Large intestine (tissue), 12 donors: ENCODE data around the gene OR6C65. TPM values are rescaled to one million over a fixed set of nuclear protein-coding genes. Genes with fewer than 3 reads are reported as not detected.
"Not testable (repeated sequence)": the region's sequence is repeated elsewhere in the genome, so short reads cannot be mapped to it uniquely, and the experiment has no call there.

Source experiments
- DNase-seq, 2 donors: peaks; one replicate each; pipeline versions ENCODE4 v3.0.0 to v3.0.0-alpha.2; 2013
- H3K27ac ChIP-seq: one replicate; pipeline ENCODE4 v1.5.1; 2013; ENCODE audit warnings: low read length
- H3K27me3 ChIP-seq: 2 replicates; pipeline ENCODE4 v1.6.1; 2013; ENCODE audit warnings: low read length; ENCODE audit not compliant: control insufficient read depth, insufficient read depth
- H3K36me3 ChIP-seq: 2 replicates; pipeline ENCODE4 v1.6.1; 2013; ENCODE audit warnings: low read length; ENCODE audit not compliant: control insufficient read depth, insufficient read depth
- H3K4me1 ChIP-seq: one replicate; pipeline ENCODE4 v1.6.1; 2013; ENCODE audit warnings: low read length; ENCODE audit not compliant: control insufficient read depth, insufficient read depth
- H3K4me3 ChIP-seq: one replicate; pipeline ENCODE4 v1.5.1; 2013; ENCODE audit warnings: low read length
- H3K9me3 ChIP-seq: one replicate; pipeline ENCODE4 v1.6.1; 2013; ENCODE audit warnings: mild to moderate bottlenecking, low read depth, low read length, moderate library complexity; ENCODE audit not compliant: control insufficient read depth
- WGBS: methylation state at CpG from one replicate; pipeline ENCODE4 v1.1.5; 2013; ENCODE audit warnings: low lambda C conversion rate; ENCODE audit not compliant: insufficient coverage; 5-methylcytosine and 5-hydroxymethylcytosine counted together
- long read RNA-seq, 11 donors: transcript quantifications; one replicate each; lab custom pipeline, GENCODE V29; 2026
- polyA plus RNA-seq: library from polyadenylated mRNA; unstranded; fragments of 120-200 nt; gene quantifications from one replicate; pipeline ENCODE4 v1.2.1, GENCODE V29; 2013

Gene OR6C65
- polyA plus RNA-seq = not detected
- long read RNA-seq, donor 1 = 0 reads
- long read RNA-seq, donor 2 = 0 reads
- long read RNA-seq, donor 3 = 0 reads
- long read RNA-seq, donor 4 = 0 reads
- long read RNA-seq, donor 5 = 0 reads
- long read RNA-seq, donor 6 = 0 reads
- long read RNA-seq, donor 7 = 0 reads
- long read RNA-seq, donor 8 = 0 reads
- long read RNA-seq, donor 9 = 0 reads
- long read RNA-seq, donor 10 = 0 reads
- long read RNA-seq, donor 11 = 0 reads

DNA sequence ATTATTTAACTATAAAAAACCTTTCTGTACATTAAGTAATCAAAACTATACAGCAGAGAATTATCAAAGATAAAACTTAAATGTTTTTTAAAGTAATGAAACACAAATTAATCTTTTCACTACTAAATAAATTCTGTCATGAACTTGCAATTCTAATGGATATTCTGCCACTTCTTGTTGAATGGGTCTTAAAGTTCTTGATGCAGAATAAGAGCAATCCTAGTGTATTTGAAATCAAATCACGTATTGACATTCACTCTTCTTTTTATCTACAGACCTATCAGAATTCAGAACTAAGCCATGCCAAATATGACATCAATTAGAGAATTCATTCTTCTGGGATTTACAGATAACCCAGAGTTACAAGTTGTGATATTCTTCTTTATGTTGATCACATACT lies at the start of gene OR6C65:
TSS of gene OR6C65 (plus strand) at position 301 of the 400 bp plus-strand sequence. CDS start at position 301, 0 bp downstream.
- Histone ChIP-seq H3K27ac (no peak within 1 kb of the TSS), H3K9me3 (no peaks in the 10 kb centered on the region), H3K36me3 (no peaks in the 10 kb centered on the region), H3K27me3 (no peaks in the 10 kb centered on the region), H3K4me1 (no peaks in the 10 kb centered on the region), H3K4me3 (no peak within 1 kb of the TSS)
- DNase-seq = no peak
- no CpG with 5 or more reads among the region's 1 CpG for WGBS

DNA sequence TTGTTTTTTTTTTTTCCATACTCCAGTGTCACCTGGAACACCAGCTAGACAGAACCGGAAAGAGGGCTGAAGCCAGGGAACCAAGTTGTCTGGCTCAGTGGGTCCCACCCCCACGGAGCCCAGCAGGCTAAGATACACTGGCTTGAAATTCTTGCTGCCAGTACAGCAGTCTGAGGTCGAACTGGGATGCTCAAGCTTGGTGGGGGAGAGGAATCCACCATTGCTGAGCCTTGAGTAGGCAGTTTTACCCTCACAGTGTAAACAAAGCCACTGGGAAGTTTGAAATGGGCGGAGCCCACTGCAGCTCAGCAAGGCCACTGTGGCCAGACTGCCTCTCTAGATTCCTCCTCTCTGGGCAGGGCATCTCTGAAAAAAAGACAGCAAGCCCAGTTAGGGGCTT lies 45.0 kb upstream of the OR6C65 start:
- H3K27me3 ChIP-seq, H3K9me3 ChIP-seq, H3K27ac ChIP-seq, H3K36me3 ChIP-seq, H3K4me3 ChIP-seq, H3K4me1 ChIP-seq, DNase-seq: not testable (repeated sequence)
- WGBS = no CpG with 5 or more reads among the region's 4 CpGs

DNA sequence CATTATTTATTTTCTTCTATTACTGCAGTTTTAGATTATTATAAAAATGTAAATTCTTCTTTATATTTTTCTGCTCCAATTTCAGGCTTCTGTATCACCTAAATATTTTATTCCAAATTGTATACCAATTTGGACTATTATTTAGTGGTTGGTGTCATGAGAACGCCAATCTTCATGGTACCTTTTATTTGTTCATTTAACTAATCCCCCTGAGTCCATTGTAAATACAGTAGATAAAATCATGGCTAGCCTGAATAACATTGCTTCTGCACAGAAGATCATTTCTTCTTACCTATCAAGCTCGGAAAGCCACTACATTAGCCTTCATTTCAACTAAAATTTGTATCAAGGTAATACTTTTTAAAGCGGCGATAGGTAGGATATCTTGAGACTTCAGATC lies 37.7 kb upstream of the OR6C65 start, which contains the start of gene OR6C75:
TSS of gene OR6C75 (plus strand) at position 301 of the 400 bp plus-strand sequence. CDS start 2,136 bp downstream, outside the sequence.
- Histone ChIP-seq H3K4me1 (no peaks in the 10 kb centered on the region), H3K36me3 (no peaks in the 10 kb centered on the region), H3K27me3 (no peaks in the 10 kb centered on the region), H3K27ac (no peak within 1 kb of the TSS), H3K9me3 (no peaks in the 10 kb centered on the region), H3K4me3 (no peak within 1 kb of the TSS)
- DNase-seq = no peak
- WGBS = 73% methylated on average over 3 of the region's 4 CpGs

DNA sequence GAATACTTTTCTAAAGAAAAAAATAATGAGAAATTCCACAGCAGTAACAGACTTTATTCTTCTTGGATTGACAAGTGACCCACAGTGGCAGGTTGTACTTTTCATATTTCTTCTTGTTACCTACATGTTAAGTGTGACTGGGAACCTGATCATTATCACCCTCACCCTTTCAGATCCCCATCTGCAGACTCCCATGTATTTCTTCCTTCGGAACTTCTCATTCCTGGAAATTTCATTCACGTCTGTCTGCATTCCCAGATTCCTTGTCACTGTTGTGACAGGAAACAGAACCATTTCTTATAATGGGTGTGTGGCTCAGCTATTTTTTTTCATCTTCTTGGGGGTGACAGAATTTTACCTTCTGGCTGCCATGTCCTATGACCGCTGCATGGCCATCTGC lies 35.2 kb upstream of the OR6C65 start:
- DNase-seq = no peak
- WGBS = 74% methylated on average over 2 of the region's 3 CpGs
- no peaks in the 10 kb centered on the region for H3K36me3 ChIP-seq
- no peaks in the 10 kb centered on the region for H3K4me1 ChIP-seq
- H3K27ac ChIP-seq = no peak overlapping the region
- no peaks in the 10 kb centered on the region for H3K27me3 ChIP-seq
- H3K9me3 ChIP-seq = no peaks in the 10 kb centered on the region
- no peak overlapping the region for H3K4me3 ChIP-seq

DNA sequence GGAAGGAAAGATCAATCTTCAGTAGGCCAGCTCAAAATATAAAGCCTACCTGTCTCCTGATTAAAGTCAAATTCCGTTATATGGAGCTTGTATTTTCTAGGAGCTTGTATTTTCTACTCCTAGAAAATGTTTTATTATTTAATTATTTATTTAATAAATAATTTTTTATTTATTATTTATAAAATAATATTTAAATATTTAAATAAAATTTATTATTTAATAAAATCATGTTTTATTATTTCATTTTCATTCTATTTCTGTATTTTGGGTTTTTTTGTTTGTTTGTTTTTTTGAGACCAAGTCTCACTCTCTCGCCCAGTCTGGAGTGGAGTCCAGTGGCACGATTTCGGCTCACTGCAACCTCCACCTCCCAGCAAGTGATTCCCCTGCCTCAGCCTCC lies 27.8 kb upstream of the OR6C65 start:
- H3K4me3 ChIP-seq = no peak overlapping the region
- H3K9me3 ChIP-seq = no peaks in the 10 kb centered on the region
- H3K36me3 ChIP-seq = no peaks in the 10 kb centered on the region
- H3K4me1 ChIP-seq = no peaks in the 10 kb centered on the region
- 86% methylated on average over 3 of the region's 4 CpGs for WGBS
- H3K27ac ChIP-seq = no peak overlapping the region
- no peak for DNase-seq
- H3K27me3 ChIP-seq = no peaks in the 10 kb centered on the region

DNA sequence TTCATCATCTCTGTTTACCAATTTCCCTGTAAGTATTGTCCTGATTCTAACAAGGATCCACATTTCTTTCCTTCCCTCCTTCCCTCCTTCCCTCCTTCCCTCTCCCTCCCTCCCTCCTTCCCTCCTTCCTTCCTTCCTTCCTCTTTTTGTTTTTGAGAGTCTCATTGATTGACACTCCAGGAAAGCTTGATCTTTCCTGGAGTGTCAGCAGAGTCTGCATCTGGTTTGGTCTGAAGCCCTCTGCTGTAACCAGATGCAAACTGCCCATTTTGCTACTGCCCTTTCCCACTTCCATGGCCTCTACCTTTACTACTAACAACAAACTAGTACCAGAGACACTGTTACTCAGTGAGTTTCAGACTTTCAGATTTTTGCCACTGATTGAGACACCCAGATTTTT lies 14.4 kb upstream of the OR6C65 start:
- Histone ChIP-seq H3K36me3 (no peaks in the 10 kb centered on the region), H3K9me3 (no peaks in the 10 kb centered on the region), H3K4me1 (no peaks in the 10 kb centered on the region), H3K27me3 (no peaks in the 10 kb centered on the region), H3K27ac (no peak overlapping the region), H3K4me3 (no peak overlapping the region)
- no peak for DNase-seq

DNA sequence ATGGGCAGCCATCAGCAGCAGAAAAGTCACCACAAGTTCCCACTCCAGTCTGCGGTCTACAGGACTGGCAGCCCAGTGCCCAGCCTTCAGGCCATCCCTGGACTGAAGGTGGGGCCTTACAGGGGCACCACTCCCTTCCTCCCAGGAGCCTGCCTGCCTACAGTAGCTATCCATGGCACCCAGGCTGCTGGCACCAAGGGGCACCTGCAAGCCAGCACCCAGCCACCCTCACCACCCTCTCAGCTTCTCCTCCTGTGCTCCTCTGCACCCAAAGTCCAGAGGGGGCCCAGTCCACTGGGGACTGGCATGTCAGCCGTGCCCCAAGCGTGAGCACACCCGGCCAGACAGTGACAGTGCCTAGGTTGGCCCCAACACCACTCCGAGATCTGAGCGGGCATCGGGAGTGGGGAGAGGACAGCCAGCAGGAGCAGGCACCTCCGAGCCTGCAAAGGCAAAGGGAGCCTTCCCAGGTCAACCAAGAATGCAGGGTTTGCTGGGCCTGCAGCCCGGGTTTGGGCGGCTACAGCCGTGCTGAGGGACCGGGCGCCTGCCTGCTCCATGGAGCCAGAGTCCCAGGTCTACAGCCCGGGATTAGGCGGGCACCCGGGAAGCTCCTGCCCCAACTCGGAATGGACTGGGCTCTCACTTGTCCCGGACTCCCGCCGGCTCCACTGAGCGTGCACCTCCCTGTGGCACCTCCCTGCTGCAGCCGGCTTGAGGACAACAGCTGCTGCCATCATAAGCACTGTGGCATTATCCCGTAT lies 8.1 kb upstream of the OR6C65 start:
- Histone ChIP-seq H3K4me1 (no peaks in the 10 kb centered on the region), H3K9me3 (peaks cover 4% of the 10 kb centered on the region), H3K4me3 (no peak overlapping the region), H3K36me3 (no peaks in the 10 kb centered on the region), H3K27ac (no peak overlapping the region), H3K27me3 (no peaks in the 10 kb centered on the region)
- no CpG with 5 or more reads among the region's 23 CpGs for WGBS
- DNase-seq = no peak

DNA sequence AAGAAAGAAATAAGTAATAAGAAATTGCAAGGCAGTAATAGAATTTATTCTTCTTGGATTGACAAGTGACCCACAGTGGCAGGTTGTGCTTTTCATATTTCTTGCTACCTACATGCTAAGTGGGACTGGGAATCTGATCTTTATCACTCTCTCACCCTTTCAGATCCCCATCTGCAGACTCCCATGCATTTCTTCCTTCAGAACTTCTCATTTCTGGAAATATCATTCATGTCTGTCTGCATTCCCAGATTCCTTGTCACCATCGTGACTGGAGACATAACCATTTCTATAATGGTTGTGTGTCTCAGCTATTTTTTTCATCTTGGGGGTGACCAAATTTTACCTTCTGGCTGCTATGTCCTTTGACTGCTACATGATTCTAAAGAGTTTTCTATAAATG lies 4.0 kb upstream of the OR6C65 start:
- Histone ChIP-seq H3K4me3 (no peak overlapping the region), H3K36me3 (no peaks in the 10 kb centered on the region), H3K27me3 (no peaks in the 10 kb centered on the region), H3K4me1 (no peaks in the 10 kb centered on the region), H3K27ac (no peak overlapping the region), H3K9me3 (peaks cover 4% of the 10 kb centered on the region)
- no CpG with 5 or more reads among the region's 1 CpG for WGBS
- DNase-seq = no peak

DNA sequence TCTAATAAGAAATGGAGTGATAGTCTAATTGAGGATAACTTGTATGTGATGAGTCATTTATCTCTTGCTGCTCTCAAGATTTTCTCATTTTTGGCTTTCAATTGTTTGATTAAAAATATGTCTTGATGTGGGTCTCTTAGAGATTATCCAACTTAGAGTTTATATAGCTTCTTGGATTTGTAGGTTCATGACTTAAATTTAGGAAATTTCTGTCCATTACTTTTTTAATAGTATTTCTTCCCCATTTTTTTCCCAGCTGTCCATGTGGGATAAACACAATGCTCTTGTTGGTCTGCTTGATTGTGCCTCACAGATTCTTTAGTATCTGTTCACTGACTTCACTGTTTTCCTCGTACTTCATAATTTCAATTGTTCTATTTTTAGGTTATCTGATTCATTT lies 7.5 kb downstream of the OR6C65 start:
- Histone ChIP-seq H3K4me3 (no peak overlapping the region), H3K4me1 (no peaks in the 10 kb centered on the region), H3K36me3 (no peaks in the 10 kb centered on the region), H3K9me3 (no peaks in the 10 kb centered on the region), H3K27ac (no peak overlapping the region), H3K27me3 (no peaks in the 10 kb centered on the region)
- no peak for DNase-seq
- 100% methylated on average over 1 of the region's 1 CpG for WGBS

DNA sequence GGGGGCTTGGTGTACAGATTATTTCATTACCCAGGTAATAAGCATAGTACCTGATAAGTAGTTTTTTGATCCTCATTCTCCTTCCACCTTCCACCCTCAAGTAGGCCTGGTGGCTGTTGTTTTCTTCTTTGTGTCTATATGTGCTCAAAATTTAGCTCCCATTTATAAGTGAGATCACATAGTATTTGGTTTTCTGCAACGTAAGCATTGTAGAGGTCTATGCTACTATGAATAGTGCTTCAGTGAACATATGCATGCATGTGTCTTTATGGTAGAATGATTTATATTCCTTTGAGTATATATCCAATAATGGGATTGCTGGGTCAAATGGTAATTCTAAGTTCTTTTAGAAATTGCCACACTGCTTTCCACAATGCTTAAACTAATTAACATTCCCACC lies 8.8 kb downstream of the OR6C65 start:
- DNase-seq, H3K36me3 ChIP-seq, H3K4me3 ChIP-seq, H3K4me1 ChIP-seq, H3K27ac ChIP-seq, H3K27me3 ChIP-seq, H3K9me3 ChIP-seq: not testable (repeated sequence)
- WGBS = 100% methylated on average over 1 of the region's 1 CpG

DNA sequence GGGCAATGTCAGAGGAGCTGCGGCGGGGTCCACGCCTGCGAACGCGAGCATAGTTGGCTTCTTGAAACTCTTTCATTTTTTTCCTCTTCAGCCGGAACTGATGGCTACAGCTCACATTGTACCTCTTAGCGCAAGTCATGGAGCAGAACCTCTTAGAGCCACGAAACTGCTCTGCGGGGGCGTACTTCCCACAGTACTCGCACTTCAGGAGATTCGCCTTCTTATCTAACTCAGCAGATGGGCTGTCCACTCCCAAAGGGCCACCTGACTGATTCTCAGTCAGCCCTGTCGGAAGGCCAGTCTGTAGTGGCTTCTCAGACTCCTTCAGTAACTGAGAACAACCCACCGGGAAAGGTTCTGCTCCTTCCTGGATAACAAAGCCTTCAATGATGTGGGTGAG lies 11.8 kb downstream of the OR6C65 start:
- not testable (repeated sequence) for H3K4me3 ChIP-seq, DNase-seq, H3K27ac ChIP-seq, H3K36me3 ChIP-seq, H3K9me3 ChIP-seq, H3K27me3 ChIP-seq, H3K4me1 ChIP-seq
- WGBS = no CpG with 5 or more reads among the region's 15 CpGs
